Heart right ventricle (tissue), 16 donors: ENCODE data around the gene CLK2. TPM values are rescaled to one million over a fixed set of nuclear protein-coding genes. Genes with fewer than 3 reads are reported as not detected.
A peak's percentile ranks its signal among the peaks of the same experiment; 100 is the strongest.

Experiments used
- ATAC-seq, 8 donors: fragments of 200-7000 bp; cut with Tn5 transposase; one replicate each; pipeline ENCODE4 v1.9.1; 2020; ENCODE audit warnings: mild to moderate bottlenecking in 8 of 8, moderate library complexity in 8 of 8, moderate number of reproducible peaks in 1 of 8
- DNase-seq, 2 donors: peaks; one replicate each; pipeline ENCODE4 v3.0.0-alpha.2; 2020
- H3K27ac ChIP-seq, 10 donors: fragments of 200-600 bp; sonication (generic) in 2 of 10; one replicate each; pipeline versions ENCODE4 v1.5.0 to v1.8.0; 2020 to 2022; ENCODE audit warnings: mild to moderate bottlenecking in 3 of 10
- H3K27me3 ChIP-seq, 7 donors: fragments of 200-600 bp; one replicate each; pipeline ENCODE4 v1.8.0; 2021 to 2022; ENCODE audit warnings: mild to moderate bottlenecking in 2 of 7
- H3K36me3 ChIP-seq, 9 donors: fragments of 200-600 bp; sonication (generic) in 1 of 9; one replicate each; pipeline versions ENCODE4 v1.5.0 to v1.8.0; 2020 to 2022; ENCODE audit warnings: mild to moderate bottlenecking in 2 of 9
- H3K4me1 ChIP-seq, 9 donors: fragments of 200-600 bp; sonication (generic) in 1 of 9; one replicate each; pipeline versions ENCODE4 v1.5.0 to v1.8.0; 2020 to 2022; ENCODE audit warnings: mild to moderate bottlenecking in 4 of 9
- H3K4me3 ChIP-seq, 10 donors: fragments of 200-600 bp; sonication (generic) in 2 of 10; one replicate each; pipeline versions ENCODE4 v1.5.0 to v1.8.0; 2020 to 2022; ENCODE audit warnings: mild to moderate bottlenecking in 7 of 10, moderate library complexity in 2 of 10
- H3K9me3 ChIP-seq, 11 donors: fragments of 200-600 bp in 10 of 11; sonication (generic) in 2 of 11; one replicate each; pipeline versions ENCODE4 v1.5.0 to v1.8.0; 2013 to 2022; ENCODE audit warnings: mild to moderate bottlenecking in 2 of 11, control low read depth in 1 of 11, moderate library complexity in 1 of 11
- WGBS, 2 donors: extraction: QIAGEN DNeasy Blood & Tissue Kit; methylation state at CpG; one replicate each; pipeline ENCODE4 v1.1.7; 2013; ENCODE audit warnings: inconsistent platforms in 1 of 2; 5-methylcytosine and 5-hydroxymethylcytosine counted together
- intact Hi-C, 10 donors: fragments of 100-400 bp; cut with DNase I; formaldehyde crosslinking; loops; one replicate each; pipeline versions ENCODE4 v1.11.1 to v1.14.2; 2022
- polyA plus RNA-seq, 2 donors: library from polyadenylated mRNA; stranded (reverse); fragments of 200-250 nt; gene quantifications; one replicate each; pipeline ENCODE4 v1.2.3, GENCODE V29; 2013
- total RNA-seq, 10 donors: library from RNA; stranded (reverse); fragmentation: NEBNext Ultra II Directional in 3 of 10; extraction: Animal tissue kit (Norgen Biotek cat#: 25700) in 3 of 10; gene quantifications; one replicate each; pipeline versions ENCODE4 v1.2.1 to v1.2.4, GENCODE V29; 2021 to 2023
- TF ChIP-seq, protein P1 (sequence below), 9 donors: fragments of 200-600 bp; sonication (generic) in 2 of 9; IDR thresholded peaks; one replicate each; pipeline versions ENCODE4 v1.5.0 to v1.8.0; 2021 to 2022; ENCODE audit warnings: antibody characterized with exemption in 9 of 9, mild to moderate bottlenecking in 5 of 9, moderate library complexity in 1 of 9
- donor health status: Arrhythmogenic right ventricular cardiomyopathy.
- donor health status: ischemic (EF 13 %, LVEDD 7.1; RV severe dilation, severe dysfunction).
- donor health status: healthy with polysubstance abuse.
- donor health status: DM: no; HTN: yes; CAD: no.
- donor health status: DM: no; HTN: no; CAD: no.
- donor health status: ischemic (EF 25% LVEDD 6.9; RV normal size, moderate dysfunction).
- donor health status: ischemic (EF 25% LVEDD 5.7; RV mildly dilated, moderate dysfunction).
- donor health status: healthy.
- donor health status: DM: yes; HTN: yes; CAD: no.
- donor health status: Ischemic cardiomyopathy.
- donor health status: ischemic (EF 35%, LVEDD 5.7; RV mildly dilated, moderate dysfunction).
- donor health status: nonischemic (EF 11% LVEDD 7.7; RV severe dilation, severe dysfunction).
- donor health status: DM: yes; HTN: yes; CAD: no.
- donor health status: PGD.
- donor health status: ischemic (EF 29% LVEDD 5.4; RV normal size, mild dysfunction).
- donor health status: nonischemic (EF 23%, LVEDD 6.1; RV moderate dilation, normal function).

The CLK2 gene
- total and polyA plus RNA-seq, 12 donors = 12.5 to 47.1 (median 18.0) TPM

DNA sequence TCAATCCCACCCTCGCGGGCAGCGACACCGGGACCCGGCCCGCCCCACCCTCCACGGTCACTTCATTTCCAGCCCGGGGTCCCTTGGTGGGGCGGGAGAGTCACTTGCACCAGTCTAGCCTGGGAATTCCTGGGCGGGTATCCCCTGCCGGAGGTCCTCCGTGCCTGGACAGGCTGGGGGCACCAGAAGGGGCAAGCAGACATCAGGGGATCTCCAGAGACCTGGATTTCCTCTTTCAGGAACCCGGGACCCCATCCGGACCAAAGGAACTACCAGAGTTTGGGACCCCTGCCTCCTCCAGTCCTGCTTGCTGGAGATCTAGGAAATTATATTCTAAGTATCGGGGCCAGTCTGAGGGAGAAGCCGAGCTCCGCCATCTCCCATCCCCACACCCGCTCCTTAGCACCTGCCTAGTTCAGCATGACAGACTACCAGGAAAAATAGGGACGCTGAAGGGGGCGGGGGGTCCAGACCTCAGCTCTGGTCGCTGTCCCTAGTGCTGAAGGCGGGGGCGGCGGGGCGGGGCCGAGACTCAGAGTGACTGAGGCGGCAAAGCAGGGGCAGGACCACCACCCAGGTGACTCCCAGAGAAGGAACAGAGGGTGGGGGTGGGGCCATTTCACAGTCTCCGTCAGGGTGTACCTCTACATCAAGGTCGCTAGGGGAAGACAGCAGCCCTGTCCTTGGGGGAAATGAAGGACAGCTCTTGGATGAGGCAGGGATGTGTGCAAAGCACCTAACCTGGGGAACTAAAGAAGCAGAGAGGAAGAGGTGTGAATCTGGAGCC is 4.8 kb upstream of the CLK2 start:
- intact Hi-C loops = loop anchor here in 7 of 10 donors (1.0 to 5.0 kb wide), 6 partner anchors 31 to 45 kb away; partner anchors contain the start of genes RUSC1 (in 5 of the 7) and FDPS (in 1 of the 7)
- DNase-seq = peak; percentile 48 to 59
- no peaks in the 10 kb centered on the region for H3K36me3 ChIP-seq

DNA sequence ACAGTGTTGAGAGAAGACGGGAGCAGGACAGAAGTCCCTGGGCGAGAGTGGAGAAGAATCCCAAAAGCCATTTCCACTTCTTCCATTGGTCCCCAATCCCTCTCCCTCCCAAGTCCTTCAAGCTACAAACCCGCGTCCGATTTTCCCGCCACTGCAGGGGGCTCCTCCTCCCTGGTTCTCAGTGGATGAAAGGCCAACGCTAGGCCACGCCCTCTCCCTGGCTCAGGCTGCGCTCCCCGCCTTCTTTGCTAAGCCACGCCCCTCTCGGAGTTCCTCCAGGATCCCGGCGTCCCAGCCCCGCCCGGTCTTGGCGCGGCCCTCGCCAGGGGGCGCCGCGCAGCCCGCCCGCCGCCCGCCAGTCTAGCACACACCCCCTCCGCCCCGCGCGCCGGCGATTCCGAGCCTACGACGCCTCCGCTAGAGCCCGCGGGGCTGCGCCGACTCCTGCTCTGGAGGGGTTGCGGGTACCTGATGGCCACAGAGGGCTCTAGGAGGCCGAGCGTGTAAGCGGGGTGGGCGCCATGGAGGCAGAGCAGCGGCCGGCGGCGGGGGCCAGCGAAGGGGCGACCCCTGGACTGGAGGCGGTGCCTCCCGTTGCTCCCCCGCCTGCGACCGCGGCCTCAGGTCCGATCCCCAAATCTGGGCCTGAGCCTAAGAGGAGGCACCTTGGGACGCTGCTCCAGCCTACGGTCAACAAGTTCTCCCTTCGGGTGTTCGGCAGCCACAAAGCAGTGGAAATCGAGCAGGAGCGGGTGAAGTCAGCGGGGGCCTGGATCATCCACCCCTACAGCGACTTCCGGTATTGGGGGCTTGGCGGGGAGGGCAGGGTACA is 4.0 kb upstream of the CLK2 start, which contains the start of gene HCN3:
TSS of gene HCN3 (plus strand) at position 394 of the 832 bp plus-strand sequence. CDS start at position 522, 128 bp downstream.
- Histone ChIP-seq H3K9me3 (no peaks in the 10 kb centered on the region), H3K36me3 (no peaks in the 10 kb centered on the region), H3K4me1 (peaks cover 6 to 34% (median 30%) of the 10 kb centered on the region in 9 donors), H3K27me3 (no peaks in the 10 kb centered on the region), H3K27ac (peak within 1 kb of the TSS in 9 of 10 donors; percentile 49 to 72 (median 61)), H3K4me3 (peak within 1 kb of the TSS; percentile 51 to 98 (median 70))
- WGBS, 2 donors = 1% methylated on average over 61 to 68 of the region's 68 CpGs
- TF ChIP-seq, protein P1, sequence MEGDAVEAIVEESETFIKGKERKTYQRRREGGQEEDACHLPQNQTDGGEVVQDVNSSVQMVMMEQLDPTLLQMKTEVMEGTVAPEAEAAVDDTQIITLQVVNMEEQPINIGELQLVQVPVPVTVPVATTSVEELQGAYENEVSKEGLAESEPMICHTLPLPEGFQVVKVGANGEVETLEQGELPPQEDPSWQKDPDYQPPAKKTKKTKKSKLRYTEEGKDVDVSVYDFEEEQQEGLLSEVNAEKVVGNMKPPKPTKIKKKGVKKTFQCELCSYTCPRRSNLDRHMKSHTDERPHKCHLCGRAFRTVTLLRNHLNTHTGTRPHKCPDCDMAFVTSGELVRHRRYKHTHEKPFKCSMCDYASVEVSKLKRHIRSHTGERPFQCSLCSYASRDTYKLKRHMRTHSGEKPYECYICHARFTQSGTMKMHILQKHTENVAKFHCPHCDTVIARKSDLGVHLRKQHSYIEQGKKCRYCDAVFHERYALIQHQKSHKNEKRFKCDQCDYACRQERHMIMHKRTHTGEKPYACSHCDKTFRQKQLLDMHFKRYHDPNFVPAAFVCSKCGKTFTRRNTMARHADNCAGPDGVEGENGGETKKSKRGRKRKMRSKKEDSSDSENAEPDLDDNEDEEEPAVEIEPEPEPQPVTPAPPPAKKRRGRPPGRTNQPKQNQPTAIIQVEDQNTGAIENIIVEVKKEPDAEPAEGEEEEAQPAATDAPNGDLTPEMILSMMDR (IDR thresholded peaks at IDR 0.05) = peak; percentile 64 to 97 (median 84)
- DNase-seq = peak; percentile 98
- intact Hi-C loops = loop anchor here in 7 of 10 donors (1.0 to 5.0 kb wide), 6 partner anchors 32 to 46 kb away; partner anchors contain the start of genes RUSC1 (in 5 of the 7) and FDPS (in 1 of the 7)
- peak; percentile 89 to 94 (median 90) for ATAC-seq

More for the DNA sequence above, 4.8 kb upstream of the CLK2 start:
- H3K27ac ChIP-seq = peak overlapping the region in 7 of 10 donors; percentile 49 to 69 (median 61)
- H3K4me3 ChIP-seq = peak overlapping the region; percentile 51 to 98 (median 70)
- TF ChIP-seq, protein P1 (IDR thresholded peaks at IDR 0.05) = peak in 2 of 9 donors; percentile 17 to 21
- H3K27me3 ChIP-seq = no peaks in the 10 kb centered on the region
- ATAC-seq = peak in 5 of 8 donors; percentile 1 to 26 (median 10)
- peaks cover 6 to 29% (median 25%) of the 10 kb centered on the region in 9 donors for H3K4me1 ChIP-seq
- 1% methylated on average over 29 of the region's 29 CpGs for WGBS, 2 donors
- no peaks in the 10 kb centered on the region for H3K9me3 ChIP-seq

DNA sequence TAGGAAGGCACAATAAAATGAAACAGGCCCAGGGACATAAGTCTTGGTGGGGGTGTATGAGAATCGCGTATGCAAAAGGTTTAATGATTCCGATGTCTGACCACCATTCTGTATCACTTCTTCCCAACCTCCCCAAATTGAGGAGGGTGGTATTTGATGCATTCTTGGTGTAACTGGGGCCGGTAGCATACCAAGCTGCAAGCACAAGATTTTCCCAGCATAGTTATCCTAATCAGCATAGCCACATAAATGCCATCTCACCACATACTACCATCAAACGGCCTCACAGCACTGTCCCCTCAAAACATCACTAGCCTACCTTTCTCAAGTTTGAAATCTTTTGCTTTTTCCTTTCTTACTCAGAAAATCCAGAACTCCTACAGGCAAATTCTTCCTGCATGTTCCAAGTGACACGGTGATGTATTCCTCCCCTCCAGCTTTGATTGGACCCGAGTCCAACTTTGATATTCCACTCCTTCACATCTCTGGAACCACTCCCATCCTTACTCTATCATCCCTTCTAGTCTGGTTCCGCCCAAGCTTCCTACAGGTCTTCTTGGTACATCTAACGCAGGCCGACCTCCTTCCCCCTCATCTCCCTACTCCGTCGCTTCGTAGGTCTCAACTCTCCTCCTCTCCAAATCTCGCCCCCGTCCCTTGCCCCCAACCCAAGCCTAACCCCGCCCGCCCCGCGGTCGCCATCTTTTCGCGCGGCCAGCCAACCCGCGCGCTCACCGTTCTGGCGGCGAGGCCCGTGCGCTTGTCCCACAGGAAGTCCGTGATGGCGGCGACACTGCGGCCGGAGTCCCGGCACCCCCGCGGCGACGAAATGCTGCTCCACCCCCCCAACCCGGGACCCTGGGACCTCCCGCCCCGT is 600 bp downstream of the CLK2 start:
- TF ChIP-seq, protein P1 (IDR thresholded peaks at IDR 0.05) = no peak
- Histone ChIP-seq H3K9me3 (no peaks in the 10 kb centered on the region), H3K27ac (peak overlapping the region; percentile 78 to 97 (median 92)), H3K4me1 (peaks cover 11 to 44% (median 35%) of the 10 kb centered on the region in 9 donors), H3K27me3 (no peaks in the 10 kb centered on the region), H3K36me3 (peaks cover 0 to 43% (median 30%) of the 10 kb centered on the region in 9 donors), H3K4me3 (peak overlapping the region; percentile 19 to 88 (median 76))
- intact Hi-C loops = loop anchor here in 3 of 10 donors (2.0 to 5.0 kb wide), 2 partner anchors 35 to 36 kb away; partner anchors contain the start of gene FDPS (in 3 of the 3)
- no peak for DNase-seq
- WGBS, 2 donors = 3 to 4% methylated on average over 44 of the region's 44 CpGs
- ATAC-seq = peak; percentile 23 to 72 (median 31)
